Psoas muscle (tissue), 8 donors: ENCODE data around the gene ENAH. TPM values are rescaled to one million over a fixed set of nuclear protein-coding genes. Genes with fewer than 3 reads are reported as not detected.

ENCODE experiments used
- ATAC-seq, 4 donors: fragments of 200-7000 bp; cut with Tn5 transposase; one replicate each; pipeline ENCODE4 v1.9.1; 2020; ENCODE audit warnings: moderate library complexity in 3 of 4, mild to moderate bottlenecking in 2 of 4
- DNase-seq, 2 donors: peaks; one replicate each; pipeline ENCODE4 v3.0.0-alpha.2; 2020
- H3K27ac ChIP-seq: fragments of 200-600 bp; one replicate; pipeline ENCODE4 v1.8.0; 2022
- H3K27me3 ChIP-seq, 3 donors: fragments of 200-600 bp in 1 of 3; one replicate each; pipeline versions ENCODE4 v1.6.1 to v1.8.0; 2013 to 2022; ENCODE audit warnings: low read length in 2 of 3, mild to moderate bottlenecking in 2 of 3, moderate library complexity in 1 of 3; ENCODE audit not compliant: insufficient read depth in 3 of 3
- H3K36me3 ChIP-seq, 2 donors: fragments of 200-600 bp in 1 of 2; one replicate each; pipeline versions ENCODE4 v1.6.1 to v1.8.0; 2013 to 2022; ENCODE audit warnings: low read depth in 1 of 2, mild to moderate bottlenecking in 1 of 2, moderate library complexity in 1 of 2; ENCODE audit not compliant: insufficient read depth in 1 of 2
- H3K4me1 ChIP-seq: fragments of 200-600 bp; one replicate; pipeline ENCODE4 v1.8.0; 2022
- H3K4me3 ChIP-seq: fragments of 200-600 bp; one replicate; pipeline ENCODE4 v1.8.0; 2022; ENCODE audit warnings: mild to moderate bottlenecking
- H3K9me3 ChIP-seq: fragments of 200-600 bp; one replicate; pipeline ENCODE4 v1.8.0; 2022
- WGBS, 3 donors: extraction: QIAGEN DNeasy Blood & Tissue Kit; methylation state at CpG; one replicate each; pipeline versions ENCODE4 v1.1.6 to v1.1.7; 2013; 5-methylcytosine and 5-hydroxymethylcytosine counted together
- intact Hi-C, 2 donors: fragments of 100-400 bp; cut with DNase I; formaldehyde crosslinking; loops; one replicate each; pipeline versions ENCODE4 v1.11.0 to v1.14.2; 2022
- polyA plus RNA-seq, 3 donors: library from polyadenylated mRNA; stranded (reverse); fragments of 200-250 nt; gene quantifications; one replicate each; pipeline ENCODE4 v1.2.3, GENCODE V29; 2013
- total RNA-seq, 4 donors: library from RNA; stranded (reverse); fragmentation: NEBNext Ultra II Directional in 2 of 4; extraction: Animal tissue kit (Norgen Biotek cat#: 25700) in 2 of 4; gene quantifications; one replicate each; pipeline versions ENCODE4 v1.2.1 to v1.2.4, GENCODE V29; 2021 to 2023
- TF ChIP-seq, protein P1 (sequence below): fragments of 200-600 bp; IDR thresholded peaks from one replicate; pipeline ENCODE4 v1.8.0; 2022; ENCODE audit warnings: antibody characterized with exemption
- donor health status: healthy with polysubstance abuse.
- donor health status: DM: no; HTN: no; CAD: no; lungs with moderate emphysema.
- donor health status: Bipolar disorder and iron deficiency.
- donor health status: healthy.
- donor health status: DM: yes; HTN: yes; CAD: no.
- donor health status: DM: no; HTN: no; CAD: no.
- donor health status: DM: no; HTN: no; CAD: no.
- donor health status: DM: yes; HTN: yes; CAD: no.

ENAH gene
- total and polyA plus RNA-seq, 7 donors: 17.1 to 262 (median 119) TPM

- TF ChIP-seq, protein P1, sequence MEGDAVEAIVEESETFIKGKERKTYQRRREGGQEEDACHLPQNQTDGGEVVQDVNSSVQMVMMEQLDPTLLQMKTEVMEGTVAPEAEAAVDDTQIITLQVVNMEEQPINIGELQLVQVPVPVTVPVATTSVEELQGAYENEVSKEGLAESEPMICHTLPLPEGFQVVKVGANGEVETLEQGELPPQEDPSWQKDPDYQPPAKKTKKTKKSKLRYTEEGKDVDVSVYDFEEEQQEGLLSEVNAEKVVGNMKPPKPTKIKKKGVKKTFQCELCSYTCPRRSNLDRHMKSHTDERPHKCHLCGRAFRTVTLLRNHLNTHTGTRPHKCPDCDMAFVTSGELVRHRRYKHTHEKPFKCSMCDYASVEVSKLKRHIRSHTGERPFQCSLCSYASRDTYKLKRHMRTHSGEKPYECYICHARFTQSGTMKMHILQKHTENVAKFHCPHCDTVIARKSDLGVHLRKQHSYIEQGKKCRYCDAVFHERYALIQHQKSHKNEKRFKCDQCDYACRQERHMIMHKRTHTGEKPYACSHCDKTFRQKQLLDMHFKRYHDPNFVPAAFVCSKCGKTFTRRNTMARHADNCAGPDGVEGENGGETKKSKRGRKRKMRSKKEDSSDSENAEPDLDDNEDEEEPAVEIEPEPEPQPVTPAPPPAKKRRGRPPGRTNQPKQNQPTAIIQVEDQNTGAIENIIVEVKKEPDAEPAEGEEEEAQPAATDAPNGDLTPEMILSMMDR: no peak
- no peak for ATAC-seq
- DNase-seq: no peak
- intact Hi-C loops: no loop called here
- WGBS, 3 donors: 77 to 79% (median 78%) methylated on average over 10 of the region's 10 CpGs
- Histone ChIP-seq H3K9me3 (no peaks in the 10 kb centered on the region), H3K27me3 (no peaks in the 10 kb centered on the region), H3K4me3 (no peak overlapping the region), H3K4me1 (peaks cover 52% of the 10 kb centered on the region), H3K36me3 (no peaks in the 10 kb centered on the region), H3K27ac (no peak overlapping the region)
Observed at GRCh38 chr1:225537554-225538251, 115.2 kb downstream of the ENAH start.

GRCh38 chr1:225535280-225535679, 117.6 kb downstream of the ENAH start:
- DNase-seq: no peak
- Histone ChIP-seq H3K27me3 (no peaks in the 10 kb centered on the region), H3K36me3 (peaks cover 0 to 5% of the 10 kb centered on the region in 2 donors), H3K27ac (no peak overlapping the region), H3K4me1 (peaks cover 38% of the 10 kb centered on the region), H3K4me3 (no peak overlapping the region), H3K9me3 (no peaks in the 10 kb centered on the region)
- TF ChIP-seq, protein P1: no peak
- intact Hi-C loops: no loop called here
- WGBS, 3 donors: 96% methylated on average over 6 of the region's 6 CpGs
- ATAC-seq: no peak

- H3K27ac ChIP-seq: no peak overlapping the region
- TF ChIP-seq, protein P1: no peak
- WGBS, 3 donors: 93 to 97% (median 96%) methylated on average over 2 of the region's 2 CpGs
Observed at GRCh38 chr1:225534772-225535171, 118.2 kb downstream of the ENAH start.

DNA sequence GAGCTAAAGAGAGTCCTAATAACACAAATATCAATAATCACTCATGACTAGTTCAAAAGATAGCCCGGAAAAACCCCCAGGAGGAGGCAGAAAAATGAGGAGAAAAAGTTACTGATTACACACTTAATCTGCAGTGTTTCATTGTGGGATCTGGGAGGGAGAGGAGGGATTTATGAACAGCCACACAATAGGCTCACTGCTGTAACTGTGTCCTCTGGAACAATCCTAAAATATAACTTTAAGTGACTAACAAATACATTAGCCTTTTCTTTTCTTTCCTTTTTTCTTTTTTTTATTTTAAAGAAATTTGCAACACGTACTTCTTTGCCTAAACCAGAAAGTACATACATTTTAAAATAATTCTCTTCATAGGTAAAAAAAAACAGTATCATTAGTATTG, 118.8 kb downstream of the ENAH start:
- TF ChIP-seq, protein P1: no peak
- Histone ChIP-seq H3K27me3 (no peaks in the 10 kb centered on the region), H3K9me3 (no peaks in the 10 kb centered on the region), H3K36me3 (peaks cover 0 to 15% of the 10 kb centered on the region in 2 donors), H3K27ac (no peak overlapping the region), H3K4me3 (no peak overlapping the region), H3K4me1 (peaks cover 27% of the 10 kb centered on the region)
- ATAC-seq (no peak), DNase-seq (no peak)
- intact Hi-C loops: no loop called here
- 80 to 93% (median 91%) methylated on average over 2 of the region's 2 CpGs for WGBS, 3 donors

More at GRCh38 chr1:225534772-225535171, 118.2 kb downstream of the ENAH start:
- ATAC-seq: no peak
- H3K36me3 ChIP-seq: peaks cover 0 to 10% of the 10 kb centered on the region in 2 donors
- DNase-seq: no peak
- H3K4me1 ChIP-seq: peaks cover 33% of the 10 kb centered on the region
- no peaks in the 10 kb centered on the region for H3K9me3 ChIP-seq
- intact Hi-C loops: no loop called here
- H3K27me3 ChIP-seq: no peaks in the 10 kb centered on the region
- H3K4me3 ChIP-seq: no peak overlapping the region

- WGBS, 3 donors: 80 to 93% (median 86%) methylated on average over 1 of the region's 1 CpG
- Histone ChIP-seq H3K27me3 (no peaks in the 10 kb centered on the region), H3K4me3 (no peak overlapping the region), H3K9me3 (no peaks in the 10 kb centered on the region), H3K36me3 (peaks cover 0 to 18% of the 10 kb centered on the region in 2 donors), H3K4me1 (peaks cover 21% of the 10 kb centered on the region), H3K27ac (no peak overlapping the region)
- DNase-seq: no peak
- intact Hi-C loops: no loop called here
- ATAC-seq: no peak
- TF ChIP-seq, protein P1: no peak
Observed at GRCh38 chr1:225533238-225533637, 119.7 kb downstream of the ENAH start.
